Esophagus squamous epithelium (tissue), 5 donors: ENCODE data around the gene PAX6. TPM values are rescaled to one million over a fixed set of nuclear protein-coding genes. Genes with fewer than 3 reads are reported as not detected.

ENCODE experiments used
- DNase-seq: peaks from one replicate; lab custom pipeline; 2025; lab: John Stamatoyannopoulos, UW
- H3K27ac ChIP-seq, 4 donors: fragments of 200-600 bp; sonication (generic); one replicate each; pipeline ENCODE4 v1.5.1; 2016 to 2019; ENCODE audit warnings: mild to moderate bottlenecking in 1 of 4
- H3K27me3 ChIP-seq, 4 donors: fragments of 200-600 bp; sonication (generic); 1 replicate in 3 of 4; 2 replicates in 1 of 4; pipeline versions ENCODE4 v1.5.1 to v1.6.0; 2017 to 2021; ENCODE audit warnings: antibody characterized with exemption in 1 of 4
- H3K36me3 ChIP-seq, 3 donors: fragments of 200-600 bp; sonication (generic); one replicate each; pipeline ENCODE4 v1.5.1; 2016 to 2019
- H3K4me1 ChIP-seq, 3 donors: fragments of 200-600 bp; sonication (generic); one replicate each; pipeline ENCODE4 v1.5.1; 2017 to 2019
- H3K4me3 ChIP-seq, 4 donors: fragments of 200-600 bp; sonication (generic); 1 replicate in 3 of 4; 2 replicates in 1 of 4; pipeline ENCODE4 v1.5.1; 2016 to 2019; ENCODE audit warnings: mild to moderate bottlenecking in 2 of 4, moderate library complexity in 1 of 4
- H3K9me3 ChIP-seq, 3 donors: fragments of 200-600 bp; sonication (generic); one replicate each; pipeline ENCODE4 v1.5.1; 2016 to 2019
- POLR2A ChIP-seq, 4 donors: fragments of 450-650 bp; IDR thresholded peaks; one replicate each; pipeline ENCODE4 v1.6.1; 2017; ENCODE audit warnings: antibody characterized with exemption in 4 of 4, mild to moderate bottlenecking in 4 of 4, moderate library complexity in 3 of 4
- WGBS, 2 donors: methylation state at CpG; one replicate each; pipeline ENCODE4 v1.1.5; 2018; 5-methylcytosine and 5-hydroxymethylcytosine counted together
- intact Hi-C: fragments of 100-400 bp; cut with DNase I; formaldehyde crosslinking; loops from one replicate; pipeline ENCODE4 v1.15.0; 2022
- total RNA-seq, 4 donors: library from RNA; depleted of rRNA; stranded (reverse); fragments of >200 nt; gene quantifications; one replicate each; pipeline ENCODE4 v1.1.0, GENCODE V29; 2016
- TF ChIP-seq, protein P1 (sequence below), 6 experiments: fragments of 450-650 bp in 4 of 6; fragments of 200-600 bp in 2 of 6; sonication (generic) in 2 of 6; IDR thresholded peaks; one replicate each; pipeline ENCODE4 v1.5.1; 2016 to 2019; ENCODE audit warnings: antibody characterized with exemption in 6 of 6, mild to moderate bottlenecking in 4 of 6, moderate library complexity in 4 of 6
- donor health status: DM: yes; HTN: yes; CAD: no.

Gene PAX6
- total RNA-seq, 4 donors from 2014 or later = 0.38 TPM; not detected in 3

DNA sequence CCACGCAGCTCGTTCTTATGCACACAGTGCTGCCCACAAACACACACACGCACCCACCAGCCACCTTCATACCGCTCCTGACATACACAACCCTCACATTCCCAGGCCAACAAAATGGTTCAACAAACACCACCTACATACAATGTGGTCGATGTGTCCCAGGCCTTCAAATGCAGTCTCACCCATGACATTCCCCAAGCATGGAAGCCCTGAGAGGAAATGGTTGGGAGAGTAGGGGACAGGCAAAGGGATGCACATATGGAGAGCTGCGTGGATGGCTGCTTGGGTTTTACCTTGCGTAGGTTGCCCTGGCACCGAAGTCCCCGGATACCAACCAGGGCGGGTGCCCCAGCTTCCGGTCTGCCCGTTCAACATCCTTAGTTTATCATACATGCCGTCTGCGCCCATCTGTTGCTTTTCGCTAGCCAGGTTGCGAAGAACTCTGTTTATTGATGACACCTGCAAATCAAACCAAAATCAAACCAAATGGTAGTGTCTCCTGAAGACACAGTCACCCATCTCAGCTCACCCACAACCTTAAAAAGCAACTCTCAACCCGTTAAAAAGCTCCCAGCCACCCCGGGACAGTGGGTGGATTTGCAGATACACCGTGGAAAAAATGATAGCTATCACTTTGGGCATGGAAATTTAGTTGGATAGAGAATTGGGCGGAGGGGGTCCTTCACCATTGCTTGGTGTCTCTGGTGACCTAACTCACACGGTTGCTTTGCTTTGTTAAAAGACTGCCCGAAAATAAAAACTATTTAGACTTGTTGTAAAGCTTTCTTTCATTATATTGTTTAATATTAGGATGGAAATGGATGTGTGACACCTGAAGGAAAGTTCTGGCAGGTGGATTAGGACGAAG, 10.5 kb downstream of the PAX6 start:
- Histone ChIP-seq H3K9me3 (no peaks in the 10 kb centered on the region), H3K4me3 (no peak overlapping the region), H3K4me1 (peaks cover 18 to 52% (median 38%) of the 10 kb centered on the region in 3 donors), H3K36me3 (no peaks in the 10 kb centered on the region), H3K27me3 (peaks cover 39 to 100% (median 76%) of the 10 kb centered on the region in 4 donors), H3K27ac (no peak overlapping the region)
- intact Hi-C loops = no loop called here
- 15% methylated on average over 21 of the region's 23 CpGs for WGBS, 2 donors
- no peak for TF ChIP-seq POLR2A (IDR thresholded peaks at IDR 0.05)
- TF ChIP-seq, protein P1, sequence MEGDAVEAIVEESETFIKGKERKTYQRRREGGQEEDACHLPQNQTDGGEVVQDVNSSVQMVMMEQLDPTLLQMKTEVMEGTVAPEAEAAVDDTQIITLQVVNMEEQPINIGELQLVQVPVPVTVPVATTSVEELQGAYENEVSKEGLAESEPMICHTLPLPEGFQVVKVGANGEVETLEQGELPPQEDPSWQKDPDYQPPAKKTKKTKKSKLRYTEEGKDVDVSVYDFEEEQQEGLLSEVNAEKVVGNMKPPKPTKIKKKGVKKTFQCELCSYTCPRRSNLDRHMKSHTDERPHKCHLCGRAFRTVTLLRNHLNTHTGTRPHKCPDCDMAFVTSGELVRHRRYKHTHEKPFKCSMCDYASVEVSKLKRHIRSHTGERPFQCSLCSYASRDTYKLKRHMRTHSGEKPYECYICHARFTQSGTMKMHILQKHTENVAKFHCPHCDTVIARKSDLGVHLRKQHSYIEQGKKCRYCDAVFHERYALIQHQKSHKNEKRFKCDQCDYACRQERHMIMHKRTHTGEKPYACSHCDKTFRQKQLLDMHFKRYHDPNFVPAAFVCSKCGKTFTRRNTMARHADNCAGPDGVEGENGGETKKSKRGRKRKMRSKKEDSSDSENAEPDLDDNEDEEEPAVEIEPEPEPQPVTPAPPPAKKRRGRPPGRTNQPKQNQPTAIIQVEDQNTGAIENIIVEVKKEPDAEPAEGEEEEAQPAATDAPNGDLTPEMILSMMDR (IDR thresholded peaks at IDR 0.05) = no peak
- no peak for DNase-seq

DNA sequence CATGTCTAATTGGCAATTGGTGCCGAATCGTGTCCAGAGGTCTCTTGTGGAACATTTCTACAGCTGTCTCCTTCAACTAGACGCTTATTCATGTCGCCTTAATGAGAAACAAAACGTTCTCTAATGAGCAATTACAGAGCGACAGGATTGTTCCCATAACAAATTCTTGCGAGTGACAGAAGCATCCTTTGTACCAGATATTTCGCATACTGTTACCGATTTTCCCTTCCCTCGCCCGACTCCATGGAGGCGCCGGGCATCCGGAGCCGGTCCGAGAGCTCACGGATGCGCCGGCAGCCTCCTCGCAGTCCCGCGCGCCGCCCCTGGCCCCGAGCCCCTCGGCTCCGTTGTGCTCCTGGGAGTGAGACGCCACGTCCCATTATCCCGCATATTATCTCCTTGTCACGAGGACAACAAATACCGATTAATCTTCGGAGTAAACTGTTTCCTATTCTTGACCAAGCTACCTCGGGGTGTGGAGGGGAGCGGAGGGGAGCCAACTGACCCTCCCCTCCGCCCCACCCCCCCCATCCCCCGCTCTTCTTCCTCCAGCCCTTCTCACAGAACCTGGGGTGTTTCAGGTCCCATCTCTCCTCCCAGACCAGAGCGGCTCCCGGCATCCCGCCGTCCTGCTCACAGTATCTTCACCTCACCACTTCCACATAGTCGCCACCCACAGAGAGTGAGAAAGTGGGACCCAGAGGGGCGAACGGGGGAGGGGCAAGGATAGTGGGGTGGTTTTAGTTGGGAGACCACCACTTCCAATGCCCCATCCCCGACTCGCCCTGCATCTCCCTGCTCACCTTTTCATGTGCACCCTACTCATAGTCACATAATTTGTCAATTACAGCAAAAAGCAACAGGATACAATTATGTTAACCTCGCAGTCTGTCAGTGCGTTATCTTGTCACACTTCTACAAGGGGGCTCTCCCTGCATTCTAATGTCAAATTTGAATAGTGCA, 11.4 kb downstream of the PAX6 start:
- Histone ChIP-seq H3K4me3 (peak overlapping the region in 2 of 4 donors; percentile 8 to 38), H3K36me3 (no peaks in the 10 kb centered on the region), H3K27me3 (peaks cover 31 to 100% (median 68%) of the 10 kb centered on the region in 4 donors), H3K27ac (no peak overlapping the region), H3K9me3 (no peaks in the 10 kb centered on the region), H3K4me1 (peaks cover 16 to 43% (median 29%) of the 10 kb centered on the region in 3 donors)
- intact Hi-C loops = no loop called here
- TF ChIP-seq, protein P1 (IDR thresholded peaks at IDR 0.05) = no peak
- no peak for TF ChIP-seq POLR2A (IDR thresholded peaks at IDR 0.05)
- 7% methylated on average over 20 to 45 of the region's 48 CpGs for WGBS, 2 donors
- no peak for DNase-seq

DNA sequence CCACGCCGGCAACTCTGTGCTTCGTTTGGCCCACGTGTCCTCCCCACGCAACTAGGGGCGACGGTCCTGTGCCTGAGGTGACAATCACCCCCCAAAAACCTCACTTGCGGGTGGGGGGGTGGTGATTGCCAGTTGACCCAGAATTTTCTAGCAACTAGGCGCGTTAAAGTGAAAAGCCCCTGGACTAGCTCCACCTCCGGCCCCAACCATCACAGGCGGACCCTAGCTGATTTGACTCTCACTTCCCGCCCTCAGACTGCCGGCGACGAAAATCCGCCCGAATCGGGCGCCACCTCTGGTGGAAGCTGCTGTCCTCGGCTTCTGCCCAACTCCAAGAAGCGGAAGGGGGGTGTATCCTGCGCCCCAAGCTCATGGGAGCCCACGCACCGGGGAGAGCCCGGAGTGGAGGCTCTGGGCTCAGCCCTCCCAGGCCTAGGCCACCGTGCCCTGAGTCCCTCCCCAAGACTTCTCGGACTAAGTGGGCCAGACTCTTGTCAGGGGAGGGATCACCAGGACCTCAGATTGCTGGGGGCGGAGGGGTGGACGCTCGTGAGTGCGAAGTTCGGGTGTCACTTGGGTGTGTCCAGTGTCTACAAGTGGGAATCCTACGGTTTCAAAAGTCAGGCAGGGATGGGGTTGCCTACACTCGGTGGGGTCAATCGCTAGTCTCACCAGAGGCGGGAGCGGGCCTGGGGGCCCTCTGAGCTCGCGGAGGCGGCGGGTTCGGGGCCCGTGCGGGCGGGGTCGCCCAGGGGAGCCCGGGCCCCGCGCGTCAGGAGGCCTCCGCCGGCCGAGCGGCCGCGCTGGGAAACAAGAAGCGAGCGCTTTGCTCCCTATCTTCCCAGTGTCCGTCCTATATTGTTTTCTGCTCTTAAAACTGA, 12.3 kb downstream of the PAX6 start:
- Histone ChIP-seq H3K27ac (no peak overlapping the region), H3K4me1 (peaks cover 8 to 35% (median 23%) of the 10 kb centered on the region in 3 donors), H3K9me3 (no peaks in the 10 kb centered on the region), H3K36me3 (no peaks in the 10 kb centered on the region), H3K27me3 (peaks cover 24 to 94% (median 59%) of the 10 kb centered on the region in 4 donors), H3K4me3 (peak overlapping the region in 2 of 4 donors; percentile 8 to 38)
- DNase-seq = no peak
- TF ChIP-seq, protein P1 (IDR thresholded peaks at IDR 0.05) = no peak
- TF ChIP-seq POLR2A (IDR thresholded peaks at IDR 0.05) = no peak
- WGBS, 2 donors = 6 to 7% methylated on average over 12 to 24 of the region's 60 CpGs
- intact Hi-C loops = no loop called here

DNA sequence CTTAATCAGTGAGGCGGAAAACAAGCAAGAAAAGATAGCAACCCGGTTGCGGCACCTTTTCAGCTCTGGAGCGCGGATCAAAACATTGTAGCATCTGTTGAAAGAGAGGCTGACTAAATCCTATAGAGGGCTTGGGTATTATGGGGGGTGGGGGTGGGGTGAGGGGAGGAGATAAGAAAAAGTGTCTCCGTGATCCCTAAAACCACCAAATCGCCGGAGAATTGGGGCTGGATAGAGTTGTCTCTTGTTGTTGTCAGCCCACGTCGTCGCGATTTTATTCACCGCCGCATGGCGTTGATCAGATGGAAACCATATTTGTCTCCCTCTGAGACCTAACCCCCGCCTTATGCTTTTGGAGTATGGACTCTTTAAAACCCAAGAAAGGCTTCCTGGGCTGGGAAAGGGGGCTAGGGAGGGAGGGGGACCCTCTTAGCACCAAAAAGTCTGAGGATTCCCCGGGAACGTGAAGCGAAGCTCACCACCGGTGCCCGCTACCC, 13.0 kb downstream of the PAX6 start:
- TF ChIP-seq, protein P1 (IDR thresholded peaks at IDR 0.05) = no peak
- TF ChIP-seq POLR2A (IDR thresholded peaks at IDR 0.05) = no peak
- H3K27me3 ChIP-seq = peaks cover 18 to 87% (median 55%) of the 10 kb centered on the region in 4 donors
- 15 to 23% methylated on average over 18 to 21 of the region's 21 CpGs for WGBS, 2 donors
- no peak for DNase-seq
- H3K4me3 ChIP-seq = peak overlapping the region in 2 of 4 donors; percentile 8 to 38
- no peak overlapping the region for H3K27ac ChIP-seq
- H3K9me3 ChIP-seq = no peaks in the 10 kb centered on the region
- intact Hi-C loops = no loop called here
- no peaks in the 10 kb centered on the region for H3K36me3 ChIP-seq
- peaks cover 8 to 35% (median 23%) of the 10 kb centered on the region in 3 donors for H3K4me1 ChIP-seq
